ENCODE measurements around the gene ZNF385D.

DNA sequence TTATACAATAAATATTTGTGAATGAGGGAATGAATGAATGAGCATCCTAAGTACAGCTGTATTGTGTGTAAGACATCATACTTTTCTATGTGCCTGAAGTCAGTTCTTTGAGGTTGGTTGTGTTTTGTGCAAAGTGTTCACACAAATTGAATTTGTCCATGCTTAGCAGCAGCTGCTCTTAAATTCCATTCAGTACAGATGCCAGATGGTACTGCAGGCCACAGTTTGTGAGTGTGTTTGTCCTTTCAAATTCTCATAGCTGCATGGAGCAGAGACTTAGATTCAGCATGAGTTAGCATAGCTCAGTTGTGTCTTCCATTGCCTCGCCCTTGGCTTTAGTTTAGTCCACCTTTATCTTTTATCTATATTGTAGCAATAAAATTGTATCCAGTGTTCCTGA, 3.8 kb upstream of the ZNF385D start:
- peak in 1 of 2 experiments; percentile 44; a peak in 1 of 4 replicates for TF ChIP-seq EP300 (IDR thresholded peaks at IDR 0.05; ENCODE audit: borderline replicate concordance in 1 of 2, low read depth in 1 of 2, low read length in 1 of 2)
- TF ChIP-seq EZH2phosphoT487 (IDR thresholded peaks at IDR 0.05; ENCODE audit: borderline replicate concordance, low read depth): no peak
- no peak for TF ChIP-seq YY1 (IDR thresholded peaks at IDR 0.05; ENCODE audit: low read depth)
- TF ChIP-seq, protein P1, sequence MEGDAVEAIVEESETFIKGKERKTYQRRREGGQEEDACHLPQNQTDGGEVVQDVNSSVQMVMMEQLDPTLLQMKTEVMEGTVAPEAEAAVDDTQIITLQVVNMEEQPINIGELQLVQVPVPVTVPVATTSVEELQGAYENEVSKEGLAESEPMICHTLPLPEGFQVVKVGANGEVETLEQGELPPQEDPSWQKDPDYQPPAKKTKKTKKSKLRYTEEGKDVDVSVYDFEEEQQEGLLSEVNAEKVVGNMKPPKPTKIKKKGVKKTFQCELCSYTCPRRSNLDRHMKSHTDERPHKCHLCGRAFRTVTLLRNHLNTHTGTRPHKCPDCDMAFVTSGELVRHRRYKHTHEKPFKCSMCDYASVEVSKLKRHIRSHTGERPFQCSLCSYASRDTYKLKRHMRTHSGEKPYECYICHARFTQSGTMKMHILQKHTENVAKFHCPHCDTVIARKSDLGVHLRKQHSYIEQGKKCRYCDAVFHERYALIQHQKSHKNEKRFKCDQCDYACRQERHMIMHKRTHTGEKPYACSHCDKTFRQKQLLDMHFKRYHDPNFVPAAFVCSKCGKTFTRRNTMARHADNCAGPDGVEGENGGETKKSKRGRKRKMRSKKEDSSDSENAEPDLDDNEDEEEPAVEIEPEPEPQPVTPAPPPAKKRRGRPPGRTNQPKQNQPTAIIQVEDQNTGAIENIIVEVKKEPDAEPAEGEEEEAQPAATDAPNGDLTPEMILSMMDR (IDR thresholded peaks at IDR 0.05): no peak
- TF ChIP-seq TAF1 (IDR thresholded peaks at IDR 0.05; ENCODE audit: borderline replicate concordance, low read depth, low read length): no peak
- no peak for TF ChIP-seq MEF2A (IDR thresholded peaks at IDR 0.05; ENCODE audit: borderline replicate concordance, low read depth)

All from SK-N-SH (cell line).